Tibial nerve (tissue), 4 donors: ENCODE measurements around the gene RRP36. TPM values are rescaled to one million over a fixed set of nuclear protein-coding genes. Genes with fewer than 3 reads are reported as not detected.

Source experiments
- DNase-seq, 2 donors: peaks; one replicate each; pipeline ENCODE4 v3.0.0-alpha.2; 2019; ENCODE audit warnings: low spot score in 2 of 2
- H3K27ac ChIP-seq, 4 donors: fragments of 200-600 bp; sonication (generic) in 3 of 4; one replicate each; pipeline ENCODE4 v1.5.1; 2017 to 2019; ENCODE audit warnings: mild to moderate bottlenecking in 1 of 4
- H3K27me3 ChIP-seq, 2 donors: fragments of 200-600 bp; sonication (generic) in 1 of 2; one replicate each; pipeline versions ENCODE4 v1.5.1 to v1.6.0; 2017 to 2019
- H3K36me3 ChIP-seq, 3 donors: fragments of 200-600 bp; sonication (generic); one replicate each; pipeline ENCODE4 v1.5.1; 2018 to 2019
- H3K4me1 ChIP-seq, 4 donors: fragments of 200-600 bp; sonication (generic) in 3 of 4; one replicate each; pipeline ENCODE4 v1.5.1; 2017 to 2019
- H3K4me3 ChIP-seq, 4 donors: fragments of 200-600 bp; sonication (generic) in 3 of 4; one replicate each; pipeline ENCODE4 v1.5.1; 2017 to 2019; ENCODE audit warnings: mild to moderate bottlenecking in 1 of 4, moderate library complexity in 1 of 4
- H3K9me3 ChIP-seq, 4 donors: fragments of 200-600 bp; sonication (generic) in 3 of 4; one replicate each; pipeline ENCODE4 v1.5.1; 2017 to 2019
- CTCF ChIP-seq, 5 experiments: fragments of 200-600 bp in 3 of 5; fragments of 450-650 bp in 2 of 5; sonication (generic) in 3 of 5; IDR thresholded peaks; one replicate each; pipeline ENCODE4 v1.5.1; 2016 to 2019; ENCODE audit warnings: antibody characterized with exemption in 5 of 5, mild to moderate bottlenecking in 3 of 5, moderate library complexity in 2 of 5
- EP300 ChIP-seq, 2 donors: sonication (generic); formaldehyde crosslinking; IDR thresholded peaks; one replicate each; pipeline ENCODE4 v1.6.1; 2017; ENCODE audit warnings: antibody characterized with exemption in 2 of 2, mild to moderate bottlenecking in 1 of 2
- POLR2A ChIP-seq, 2 donors: fragments of 450-650 bp; IDR thresholded peaks; one replicate each; pipeline ENCODE4 v1.6.1; 2017; ENCODE audit warnings: antibody characterized with exemption in 2 of 2, mild to moderate bottlenecking in 2 of 2, moderate library complexity in 2 of 2
- WGBS, 2 donors: methylation state at CpG; one replicate each; pipeline ENCODE4 v1.1.5; 2018; 5-methylcytosine and 5-hydroxymethylcytosine counted together
- total RNA-seq, 4 donors: library from RNA; depleted of rRNA; stranded (reverse); fragments of >200 nt; gene quantifications; one replicate each; pipeline ENCODE4 v1.1.0, GENCODE V29; 2016

RRP36 gene
- total RNA-seq, 4 donors from 2014 or later = 39.1 to 96.3 (median 52.8) TPM

GRCh38 chr6:43006251-43006650 lies 15.2 kb upstream of the RRP36 start:
- no peak for DNase-seq
- Histone ChIP-seq H3K27ac (no peak overlapping the region), H3K4me1 (no peaks in the 10 kb centered on the region), H3K4me3 (no peak overlapping the region), H3K36me3 (peaks cover 0 to 63% (median 5%) of the 10 kb centered on the region in 3 donors), H3K27me3 (no peaks in the 10 kb centered on the region), H3K9me3 (no peaks in the 10 kb centered on the region)
- 91 to 97% methylated on average over 11 of the region's 11 CpGs for WGBS, 2 donors
- TF ChIP-seq EP300 (IDR thresholded peaks at IDR 0.05) (no peak), POLR2A (IDR thresholded peaks at IDR 0.05) (no peak), CTCF (IDR thresholded peaks at IDR 0.05) (no peak)

- H3K9me3 ChIP-seq = no peaks in the 10 kb centered on the region
- H3K27ac ChIP-seq = no peak overlapping the region
- no peak for DNase-seq
- H3K27me3 ChIP-seq = no peaks in the 10 kb centered on the region
- WGBS, 2 donors = 89 to 93% methylated on average over 9 of the region's 9 CpGs
- TF ChIP-seq CTCF (IDR thresholded peaks at IDR 0.05) = no peak
- no peak for TF ChIP-seq POLR2A (IDR thresholded peaks at IDR 0.05)
- TF ChIP-seq EP300 (IDR thresholded peaks at IDR 0.05) = no peak
- H3K4me1 ChIP-seq = peaks cover 0 to 8% (median 0%) of the 10 kb centered on the region in 4 donors
- no peak overlapping the region for H3K4me3 ChIP-seq
- H3K36me3 ChIP-seq = peaks cover 0 to 71% (median 8%) of the 10 kb centered on the region in 3 donors
Measured at GRCh38 chr6:43007126-43007525, 14.3 kb upstream of the RRP36 start.

- WGBS, 2 donors = 65 to 69% methylated on average over 6 of the region's 6 CpGs
- Histone ChIP-seq H3K9me3 (no peaks in the 10 kb centered on the region), H3K36me3 (peaks cover 0 to 70% (median 8%) of the 10 kb centered on the region in 3 donors), H3K4me3 (no peak overlapping the region), H3K4me1 (peaks cover 0 to 22% (median 3%) of the 10 kb centered on the region in 4 donors), H3K27ac (no peak overlapping the region), H3K27me3 (no peaks in the 10 kb centered on the region)
- DNase-seq = no peak
- TF ChIP-seq EP300 (IDR thresholded peaks at IDR 0.05) (no peak), CTCF (IDR thresholded peaks at IDR 0.05) (peak in 2 of 5 experiments; percentile 10 to 13), POLR2A (IDR thresholded peaks at IDR 0.05) (no peak)
Measured at GRCh38 chr6:43009124-43009523, 12.3 kb upstream of the RRP36 start.

GRCh38 chr6:43011207-43011606 lies 10.2 kb upstream of the RRP36 start:
- Histone ChIP-seq H3K27me3 (no peaks in the 10 kb centered on the region), H3K9me3 (no peaks in the 10 kb centered on the region), H3K27ac (no peak overlapping the region), H3K4me1 (peaks cover 5 to 40% (median 15%) of the 10 kb centered on the region in 4 donors), H3K4me3 (no peak overlapping the region), H3K36me3 (peaks cover 0 to 64% (median 8%) of the 10 kb centered on the region in 3 donors)
- 66 to 69% methylated on average over 5 to 6 of the region's 6 CpGs for WGBS, 2 donors
- DNase-seq = no peak
- TF ChIP-seq CTCF (IDR thresholded peaks at IDR 0.05) (no peak), EP300 (IDR thresholded peaks at IDR 0.05) (no peak), POLR2A (IDR thresholded peaks at IDR 0.05) (no peak)

GRCh38 chr6:43012364-43012763 lies 9.1 kb upstream of the RRP36 start:
- WGBS, 2 donors = 83 to 84% methylated on average over 6 of the region's 6 CpGs

More at GRCh38 chr6:43012364-43012763, 9.1 kb upstream of the RRP36 start:
- Histone ChIP-seq H3K27ac (no peak overlapping the region), H3K27me3 (no peaks in the 10 kb centered on the region), H3K9me3 (no peaks in the 10 kb centered on the region), H3K36me3 (peaks cover 0 to 58% (median 8%) of the 10 kb centered on the region in 3 donors), H3K4me3 (no peak overlapping the region), H3K4me1 (peaks cover 5 to 52% (median 19%) of the 10 kb centered on the region in 4 donors)
- no peak for DNase-seq
- TF ChIP-seq EP300 (IDR thresholded peaks at IDR 0.05) = no peak
- no peak for TF ChIP-seq POLR2A (IDR thresholded peaks at IDR 0.05)
- TF ChIP-seq CTCF (IDR thresholded peaks at IDR 0.05) = no peak
